GM18508 (cell line): ENCODE measurements around the gene C3.
"Not testable (repeated sequence)": the region's sequence is repeated elsewhere in the genome, so short reads cannot be mapped to it uniquely, and the experiment has no call there.

Experiments
- ATAC-seq: cut with Tn5 transposase; IDR thresholded peaks from one replicate; pipeline ENCODE4 v1.9.1; 2021; ENCODE audit warnings: moderate number of reproducible peaks; ENCODE audit not compliant: insufficient read depth, unreplicated experiment

The C3 gene

GRCh38 chr19:6672693-6673290 lies 47.7 kb downstream of the C3 start:
- ATAC-seq = no peak

- no peak for ATAC-seq
These were observed 48.5 kb downstream of the C3 start for GRCh38 chr19:6671960-6672359.

- no peak for ATAC-seq
These were observed 51.8 kb downstream of the C3 start for GRCh38 chr19:6668691-6669090.

GRCh38 chr19:6667114-6667627 lies 53.3 kb downstream of the C3 start:
- ATAC-seq = no peak

GRCh38 chr19:6664916-6665315 lies 55.5 kb downstream of the C3 start:
- no peak for ATAC-seq

- no peak for ATAC-seq
These were observed 56.9 kb downstream of the C3 start for GRCh38 chr19:6663236-6664201.

GRCh38 chr19:6662702-6663101 lies 57.7 kb downstream of the C3 start:
- no peak for ATAC-seq

- ATAC-seq = not testable (repeated sequence)
These were observed 58.8 kb downstream of the C3 start for GRCh38 chr19:6661509-6662244.

GRCh38 chr19:6660930-6661329 lies 59.5 kb downstream of the C3 start:
- no peak for ATAC-seq

GRCh38 chr19:6656390-6656789 lies 64.1 kb downstream of the C3 start:
- ATAC-seq = not testable (repeated sequence)

- no peak for ATAC-seq
These were observed 65.8 kb downstream of the C3 start for GRCh38 chr19:6654347-6655310.

- ATAC-seq = no peak
These were observed 67.7 kb downstream of the C3 start for GRCh38 chr19:6652805-6653094.

GRCh38 chr19:6651965-6652804 lies 68.3 kb downstream of the C3 start:
- no peak for ATAC-seq

- ATAC-seq = no peak
These were observed 71.3 kb downstream of the C3 start for GRCh38 chr19:6649185-6649584.

- ATAC-seq = no peak
These were observed 72.2 kb downstream of the C3 start for GRCh38 chr19:6648141-6648715.

- ATAC-seq = no peak
These were observed 75.7 kb downstream of the C3 start for GRCh38 chr19:6644796-6645195.

- ATAC-seq = not testable (repeated sequence)
These were observed 80.1 kb downstream of the C3 start for GRCh38 chr19:6640333-6640732.

- no peak for ATAC-seq
These were observed 81.0 kb downstream of the C3 start for GRCh38 chr19:6639439-6639838.

GRCh38 chr19:6633456-6633813 lies 87.0 kb downstream of the C3 start:
- not testable (repeated sequence) for ATAC-seq
